SJCRH30 (cell line): ENCODE data around the gene GMDS. TPM values are rescaled to one million over a fixed set of nuclear protein-coding genes. Genes with fewer than 3 reads are reported as not detected.

Experiments
- DNase-seq, 2 experiments: peaks; one replicate each; pipeline ENCODE4 v3.0.0-alpha.2; 2015 to 2020
- H3K27ac ChIP-seq: fragments of 250-450 bp; sonication (Bioruptor Pico); 2 replicates; pipeline ENCODE4 v1.5.1; 2020; ENCODE audit warnings: mild to moderate bottlenecking, moderate library complexity
- H3K27me3 ChIP-seq: fragments of 250-450 bp; sonication (Bioruptor Pico); 2 replicates; pipeline ENCODE4 v1.5.1; 2020; ENCODE audit warnings: mild to moderate bottlenecking, moderate library complexity
- H3K36me3 ChIP-seq: fragments of 250-450 bp; sonication (Bioruptor Pico); 2 replicates; pipeline ENCODE4 v1.5.1; 2020; ENCODE audit warnings: mild to moderate bottlenecking, moderate library complexity
- H3K4me1 ChIP-seq: fragments of 250-450 bp; sonication (Bioruptor Pico); 2 replicates; pipeline ENCODE4 v1.5.1; 2020; ENCODE audit warnings: mild to moderate bottlenecking, moderate library complexity
- H3K4me3 ChIP-seq: fragments of 250-450 bp; sonication (Bioruptor Pico); 2 replicates; pipeline ENCODE4 v1.5.1; 2020; ENCODE audit warnings: mild to moderate bottlenecking, moderate library complexity
- H3K9me3 ChIP-seq: fragments of 250-450 bp; sonication (Bioruptor Pico); replicated peaks from 2 replicates; pipeline ENCODE4 v1.5.1; 2020; ENCODE audit warnings: mild to moderate bottlenecking, moderate library complexity
- total RNA-seq: library from RNA; depleted of rRNA; stranded (reverse); fragments of >200 nt; shearing (Covaris generic); gene quantifications from 2 replicates; pipeline ENCODE4 v1.2.3, GENCODE V29; 2014

The GMDS gene
- total RNA-seq, 1 experiment from 2014 or later, result 7.9 TPM

DNA sequence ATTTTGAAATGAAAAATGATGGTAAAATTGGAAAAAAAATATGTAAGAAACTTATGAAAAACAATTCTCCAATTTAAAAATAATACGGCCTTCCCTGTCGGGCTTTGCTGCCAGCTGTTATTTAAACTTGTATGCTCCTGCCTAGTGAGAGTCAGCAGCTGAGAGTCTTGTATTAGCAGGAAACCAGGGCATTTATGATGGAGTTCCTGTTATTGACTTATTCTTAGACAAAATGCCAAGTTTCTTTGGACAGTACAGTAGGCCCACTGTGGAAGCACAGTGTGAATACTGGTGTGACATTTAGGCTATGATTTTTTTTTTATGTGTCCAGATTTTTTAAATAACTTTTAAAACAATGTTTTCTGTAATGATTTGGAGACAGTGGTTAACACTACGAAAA, 42.1 kb downstream of the GMDS start:
- no peaks in the 10 kb centered on the region for H3K9me3 ChIP-seq
- no peaks in the 10 kb centered on the region for H3K4me1 ChIP-seq
- H3K27me3 ChIP-seq, result no peaks in the 10 kb centered on the region
- no peak for DNase-seq
- H3K27ac ChIP-seq, result no peak overlapping the region
- no peaks in the 10 kb centered on the region for H3K36me3 ChIP-seq
- H3K4me3 ChIP-seq, result no peak overlapping the region

- no peak for DNase-seq
- Histone ChIP-seq H3K4me1 (peaks cover 18% of the 10 kb centered on the region), H3K27ac (peak overlapping the region; percentile 30), H3K9me3 (no peaks in the 10 kb centered on the region), H3K4me3 (no peak overlapping the region), H3K36me3 (no peaks in the 10 kb centered on the region), H3K27me3 (no peaks in the 10 kb centered on the region)
These were observed 47.4 kb downstream of the GMDS start for GRCh38 chr6:2197984-2198383.

GRCh38 chr6:2197177-2197671, 48.2 kb downstream of the GMDS start:
- peak; percentile 59 to 74 for DNase-seq

GRCh38 chr6:2196079-2196679, 49.2 kb downstream of the GMDS start:
- H3K27me3 ChIP-seq, result no peaks in the 10 kb centered on the region
- no peak overlapping the region for H3K4me3 ChIP-seq
- H3K4me1 ChIP-seq, result peaks cover 18% of the 10 kb centered on the region
- H3K36me3 ChIP-seq, result no peaks in the 10 kb centered on the region
- no peaks in the 10 kb centered on the region for H3K9me3 ChIP-seq
- no peak overlapping the region for H3K27ac ChIP-seq
- peak; percentile 13 to 58 for DNase-seq

More at GRCh38 chr6:2197177-2197671, 48.2 kb downstream of the GMDS start:
- Histone ChIP-seq H3K27ac (peak overlapping the region; percentile 30), H3K4me3 (no peak overlapping the region), H3K4me1 (peaks cover 18% of the 10 kb centered on the region), H3K9me3 (no peaks in the 10 kb centered on the region), H3K36me3 (no peaks in the 10 kb centered on the region), H3K27me3 (no peaks in the 10 kb centered on the region)

- Histone ChIP-seq H3K27me3 (no peaks in the 10 kb centered on the region), H3K27ac (no peak overlapping the region), H3K9me3 (no peaks in the 10 kb centered on the region), H3K36me3 (no peaks in the 10 kb centered on the region), H3K4me3 (no peak overlapping the region), H3K4me1 (peaks cover 18% of the 10 kb centered on the region)
- no peak for DNase-seq
These were observed 50.8 kb downstream of the GMDS start for GRCh38 chr6:2194643-2195042.

DNA sequence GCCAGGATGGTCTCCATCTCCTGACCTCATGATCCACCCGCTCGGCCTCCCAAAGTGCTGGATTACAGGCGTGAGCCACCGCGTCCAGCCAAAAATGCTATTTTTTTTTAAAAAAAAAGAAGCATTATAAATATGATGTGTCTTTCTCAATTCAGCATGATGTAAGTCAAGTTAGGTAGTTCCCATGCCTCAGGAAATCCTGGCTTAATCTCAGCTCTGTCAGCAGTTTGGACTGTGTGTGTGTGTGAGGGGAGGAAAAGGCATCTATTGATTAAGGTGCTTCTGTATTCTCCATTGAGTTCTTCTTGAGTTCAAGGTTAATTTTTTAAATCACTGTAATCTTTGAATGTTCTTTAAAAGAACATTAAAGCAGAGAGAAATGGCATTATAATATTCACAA, 51.5 kb downstream of the GMDS start:
- no peak overlapping the region for H3K4me3 ChIP-seq
- no peaks in the 10 kb centered on the region for H3K27me3 ChIP-seq

GRCh38 chr6:2192976-2193375, 52.4 kb downstream of the GMDS start:
- no peak for DNase-seq
- Histone ChIP-seq H3K4me1 (peaks cover 16% of the 10 kb centered on the region), H3K9me3 (no peaks in the 10 kb centered on the region), H3K27ac (no peak overlapping the region), H3K36me3 (no peaks in the 10 kb centered on the region), H3K27me3 (no peaks in the 10 kb centered on the region), H3K4me3 (no peak overlapping the region)

More for the DNA sequence above, 51.5 kb downstream of the GMDS start:
- Histone ChIP-seq H3K27ac (no peak overlapping the region), H3K9me3 (no peaks in the 10 kb centered on the region), H3K36me3 (no peaks in the 10 kb centered on the region), H3K4me1 (peaks cover 18% of the 10 kb centered on the region)
- no peak for DNase-seq

DNA sequence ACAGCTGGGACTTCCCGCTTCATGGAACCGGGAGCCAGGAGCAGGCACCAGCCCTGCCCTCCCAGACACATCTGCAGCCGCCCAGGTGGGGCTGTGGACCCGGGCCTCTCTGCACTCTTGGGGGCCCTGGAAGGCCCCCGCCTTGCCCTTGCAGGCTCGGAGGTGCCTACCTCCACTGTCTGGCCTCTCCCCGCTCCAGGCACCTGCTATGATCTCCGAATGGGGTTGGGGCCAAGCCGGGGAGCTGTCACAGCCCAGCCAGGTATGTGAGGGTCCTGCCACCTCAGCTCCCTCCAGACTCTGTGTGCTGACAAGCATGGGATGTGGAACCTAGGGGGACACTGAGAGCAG, 54.0 kb downstream of the GMDS start:
- no peak overlapping the region for H3K27ac ChIP-seq

GRCh38 chr6:2190661-2191389, 54.6 kb downstream of the GMDS start:
- no peak for DNase-seq
- Histone ChIP-seq H3K4me3 (no peak overlapping the region), H3K9me3 (no peaks in the 10 kb centered on the region), H3K27ac (no peak overlapping the region), H3K36me3 (no peaks in the 10 kb centered on the region), H3K27me3 (no peaks in the 10 kb centered on the region), H3K4me1 (no peaks in the 10 kb centered on the region)

More for the DNA sequence above, 54.0 kb downstream of the GMDS start:
- Histone ChIP-seq H3K4me3 (no peak overlapping the region), H3K27me3 (no peaks in the 10 kb centered on the region), H3K9me3 (no peaks in the 10 kb centered on the region), H3K36me3 (no peaks in the 10 kb centered on the region), H3K4me1 (peaks cover 2% of the 10 kb centered on the region; the same call in 1 of the 2 replicates)
- no peak for DNase-seq

DNA sequence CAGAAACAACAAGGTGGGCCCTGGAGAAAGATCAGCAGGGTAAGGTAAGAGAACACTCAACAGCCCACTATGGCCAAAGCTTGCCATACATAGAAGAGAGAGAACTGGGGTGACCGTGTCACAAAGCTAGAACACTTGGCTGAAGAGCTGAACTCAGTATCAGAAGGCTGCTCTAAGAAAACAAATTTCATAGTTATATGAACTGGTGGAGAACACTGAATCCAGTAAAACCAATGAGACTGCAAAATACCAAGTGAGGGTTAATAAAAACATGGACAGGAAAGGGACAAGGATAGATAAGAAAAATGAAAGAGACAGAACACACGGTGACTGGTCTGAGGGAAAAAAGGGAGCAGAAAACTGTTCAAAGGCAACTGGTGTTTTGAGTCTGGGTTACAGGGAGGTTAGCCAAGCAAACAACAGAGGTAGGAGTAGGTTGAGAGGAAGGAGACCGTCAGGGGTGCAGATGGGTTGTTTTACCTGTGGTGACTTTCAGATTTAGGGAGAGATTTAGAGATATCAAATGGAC, 56.5 kb downstream of the GMDS start:
- DNase-seq, result no peak
- Histone ChIP-seq H3K4me3 (no peak overlapping the region), H3K9me3 (no peaks in the 10 kb centered on the region), H3K27ac (no peak overlapping the region), H3K27me3 (no peaks in the 10 kb centered on the region), H3K36me3 (no peaks in the 10 kb centered on the region), H3K4me1 (no peaks in the 10 kb centered on the region)

DNA sequence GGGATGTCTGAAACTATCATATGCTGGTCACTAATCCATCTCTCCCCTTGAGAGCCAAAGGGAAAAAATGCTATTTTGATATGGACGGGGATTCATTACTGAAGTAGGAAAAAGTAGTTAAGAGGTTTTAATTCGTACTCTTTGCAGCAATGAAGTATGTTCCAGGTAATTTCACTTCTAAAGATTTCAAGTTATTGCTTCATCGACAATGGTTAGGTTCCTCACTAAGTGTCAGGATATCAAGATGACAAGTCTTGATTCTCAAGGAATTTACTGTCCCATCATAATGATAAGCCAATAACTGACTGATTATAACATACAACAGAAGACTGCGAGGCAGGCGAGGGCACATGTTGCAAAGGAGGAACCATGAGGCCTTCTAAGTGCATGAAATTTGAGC, 57.0 kb downstream of the GMDS start:
- no peak overlapping the region for H3K27ac ChIP-seq
- no peak overlapping the region for H3K4me3 ChIP-seq
- no peaks in the 10 kb centered on the region for H3K9me3 ChIP-seq
- no peaks in the 10 kb centered on the region for H3K36me3 ChIP-seq
- H3K4me1 ChIP-seq, result no peaks in the 10 kb centered on the region
- no peaks in the 10 kb centered on the region for H3K27me3 ChIP-seq
- no peak for DNase-seq

- no peak for DNase-seq
- H3K36me3 ChIP-seq, result no peaks in the 10 kb centered on the region
These were observed 57.6 kb downstream of the GMDS start for GRCh38 chr6:2187826-2188225.

GRCh38 chr6:2186516-2186915, 58.9 kb downstream of the GMDS start:
- Histone ChIP-seq H3K4me1 (no peaks in the 10 kb centered on the region), H3K4me3 (no peak overlapping the region), H3K36me3 (no peaks in the 10 kb centered on the region), H3K27ac (no peak overlapping the region), H3K9me3 (no peaks in the 10 kb centered on the region), H3K27me3 (no peaks in the 10 kb centered on the region)
- no peak for DNase-seq

More at GRCh38 chr6:2187826-2188225, 57.6 kb downstream of the GMDS start:
- Histone ChIP-seq H3K4me1 (no peaks in the 10 kb centered on the region), H3K27ac (no peak overlapping the region), H3K4me3 (no peak overlapping the region), H3K27me3 (no peaks in the 10 kb centered on the region), H3K9me3 (no peaks in the 10 kb centered on the region)

DNA sequence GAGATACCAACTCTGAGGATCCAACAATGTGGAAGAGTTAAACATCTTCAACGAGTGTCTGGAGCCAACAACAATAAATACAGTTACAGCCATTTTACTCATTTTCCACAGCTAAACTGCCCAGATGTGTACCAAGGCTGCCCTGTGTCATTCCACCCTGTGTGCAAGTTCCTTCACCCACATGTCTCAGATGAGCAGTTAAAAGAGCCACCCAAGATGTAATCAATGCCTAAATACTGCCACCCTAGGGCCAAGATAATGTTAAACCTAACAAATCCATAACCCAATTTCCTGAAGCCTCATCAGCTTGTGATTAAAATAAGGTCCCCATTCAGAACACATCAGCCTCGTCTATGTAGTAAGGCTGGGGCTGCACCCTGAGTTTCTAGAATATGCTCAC, 59.9 kb downstream of the GMDS start:
- H3K36me3 ChIP-seq, result no peaks in the 10 kb centered on the region
- no peak overlapping the region for H3K27ac ChIP-seq
- DNase-seq, result no peak
- H3K4me3 ChIP-seq, result no peak overlapping the region
- H3K9me3 ChIP-seq, result no peaks in the 10 kb centered on the region
- H3K4me1 ChIP-seq, result no peaks in the 10 kb centered on the region
- no peaks in the 10 kb centered on the region for H3K27me3 ChIP-seq

DNA sequence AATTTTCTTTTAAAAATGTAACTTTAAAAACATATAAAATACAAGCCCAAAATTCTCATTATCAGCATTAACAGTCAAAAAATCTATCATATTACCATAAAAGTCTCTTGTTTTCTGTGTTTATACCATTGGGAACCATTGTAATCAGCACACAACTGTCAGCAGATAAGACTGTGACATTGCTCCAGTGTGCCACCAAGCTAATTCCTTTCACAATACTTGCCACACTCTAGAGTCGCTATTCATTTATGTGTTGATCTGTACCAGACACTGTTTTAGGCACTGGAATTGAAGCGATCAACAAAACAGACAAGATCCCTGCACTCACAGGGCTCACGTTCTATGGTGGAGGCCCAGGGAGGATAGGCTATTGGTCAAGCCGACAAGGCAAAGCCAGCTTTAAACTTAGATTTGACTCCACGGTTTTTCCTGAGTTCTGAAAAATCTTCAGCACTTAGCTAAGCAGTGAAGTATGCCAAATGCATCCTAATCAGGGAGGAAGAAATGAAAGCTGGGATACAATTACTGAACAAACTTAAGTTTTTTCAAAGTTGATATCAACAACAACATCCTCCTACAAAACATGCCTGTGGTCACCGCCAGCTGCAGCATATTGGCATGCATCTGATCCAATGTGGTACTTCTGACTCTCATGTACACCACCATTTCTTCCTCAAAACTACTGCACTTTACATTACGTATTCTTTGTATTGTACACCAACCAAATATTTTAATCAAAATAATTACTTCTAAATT, 60.5 kb downstream of the GMDS start:
- no peaks in the 10 kb centered on the region for H3K36me3 ChIP-seq

More for the DNA sequence above, 60.5 kb downstream of the GMDS start:
- H3K9me3 ChIP-seq, result no peaks in the 10 kb centered on the region
- H3K27me3 ChIP-seq, result no peaks in the 10 kb centered on the region
- H3K4me3 ChIP-seq, result no peak overlapping the region
- no peak overlapping the region for H3K27ac ChIP-seq
- DNase-seq, result no peak
- no peaks in the 10 kb centered on the region for H3K4me1 ChIP-seq
